B cell (primary cell): ENCODE data around the gene GMPR2. TPM values are rescaled to one million over a fixed set of nuclear protein-coding genes. Genes with fewer than 3 reads are reported as not detected.

ENCODE experiments used
- ATAC-seq: fragments of 200-7000 bp; cut with Tn5 transposase; one replicate; pipeline ENCODE4 v1.10.0; 2021; ENCODE audit warnings: low read depth, mild to moderate bottlenecking, moderate number of reproducible peaks, moderate library complexity
- CTCF ChIA-PET: fragments of 350-600 bp; sonication (Branson Sonifier 250); formaldehyde crosslinking; loops from one replicate; lab custom pipeline; 2021; ENCODE audit warnings: antibody characterized with exemption, inconsistent platforms; lab: Charles Lee
- POLR2A ChIA-PET: fragments of 350-600 bp; sonication (Branson Sonifier 250); formaldehyde crosslinking; loops from one replicate; lab custom pipeline; 2021; ENCODE audit warnings: antibody characterized with exemption; lab: Charles Lee
- DNase-seq: peaks from one replicate; pipeline ENCODE4 v3.0.0; 2013
- H2AFZ ChIP-seq: 2 replicates; pipeline ENCODE4 v1.6.1; 2012; ENCODE audit warnings: mild to moderate bottlenecking, low read depth, low read length; ENCODE audit not compliant: insufficient read depth, poor library complexity, severe bottlenecking
- H3K27ac ChIP-seq, 2 donors: 1 replicate in 1 of 2; 2 replicates in 1 of 2; pipeline ENCODE4 v1.5.1; 2012 to 2013; ENCODE audit warnings: low read length in 2 of 2, mild to moderate bottlenecking in 2 of 2, moderate library complexity in 1 of 2
- H3K27me3 ChIP-seq, 4 experiments: fragments of 200-600 bp in 1 of 4; sonication (generic) in 1 of 4; replicated peaks in 1 of 4; 1 replicate in 2 of 4; 2 replicates in 2 of 4; pipeline versions ENCODE4 v1.6.1 to v1.7.0; 2013 to 2016; ENCODE audit warnings: low read length in 3 of 4, mild to moderate bottlenecking in 2 of 4, mixed read lengths in 1 of 4, moderate library complexity in 1 of 4; ENCODE audit not compliant: insufficient read depth in 4 of 4, control insufficient read depth in 3 of 4; ENCODE audit errors: control extremely low read depth in 1 of 4
- H3K36me3 ChIP-seq, 2 experiments: replicated peaks in 1 of 2; 1 replicate in 1 of 2; 2 replicates in 1 of 2; pipeline versions ENCODE4 v1.6.1 to v1.7.1; 2013; ENCODE audit warnings: low read length in 1 of 2; ENCODE audit not compliant: insufficient read depth in 2 of 2, control insufficient read depth in 1 of 2; ENCODE audit errors: control extremely low read depth in 1 of 2, extremely low read depth in 1 of 2
- H3K4me1 ChIP-seq, 2 donors: fragments of 200-600 bp in 1 of 2; sonication (generic) in 1 of 2; 1 replicate in 1 of 2; 2 replicates in 1 of 2; pipeline versions ENCODE4 v1.5.1 to v1.6.1; 2013 to 2017; ENCODE audit warnings: low read length in 2 of 2; ENCODE audit not compliant: control insufficient read depth in 2 of 2, insufficient read depth in 2 of 2
- H3K4me2 ChIP-seq: replicated peaks from 2 replicates; pipeline ENCODE3; 2012; ENCODE audit warnings: mild to moderate bottlenecking, low read depth, low read length; ENCODE audit not compliant: poor library complexity, severe bottlenecking
- H3K4me3 ChIP-seq, 5 experiments: fragments of 200-600 bp in 1 of 5; sonication (generic) in 1 of 5; 1 replicate in 3 of 5; 2 replicates in 2 of 5; pipeline versions ENCODE4 v1.5.1 to v1.7.0; 2011 to 2016; ENCODE audit warnings: low read length in 4 of 5, mild to moderate bottlenecking in 4 of 5, low read depth in 2 of 5, control low read depth in 1 of 5, moderate library complexity in 1 of 5; ENCODE audit not compliant: insufficient read depth in 1 of 5; ENCODE audit errors: control extremely low read depth in 1 of 5, extremely low read depth in 1 of 5
- H3K79me2 ChIP-seq: fragments of 200-600 bp; sonication (generic); one replicate; pipeline ENCODE4 v1.6.0; 2016; ENCODE audit warnings: low read length; ENCODE audit not compliant: control insufficient read depth, insufficient read depth
- H3K9ac ChIP-seq: fragments of 200-600 bp; sonication (generic); 2 replicates; pipeline ENCODE4 v1.6.1; 2017; ENCODE audit warnings: mild to moderate bottlenecking, low read length, moderate library complexity
- H3K9me3 ChIP-seq, 3 donors: one replicate each; pipeline versions ENCODE4 v1.6.1 to v1.7.1; 2013; ENCODE audit warnings: low read length in 2 of 3; ENCODE audit not compliant: control insufficient read depth in 2 of 3, insufficient read depth in 1 of 3; ENCODE audit errors: control extremely low read depth in 1 of 3
- H4K20me1 ChIP-seq: 2 replicates; pipeline ENCODE4 v1.6.0; 2012; ENCODE audit warnings: mild to moderate bottlenecking, low read length; ENCODE audit not compliant: insufficient read depth, control insufficient read depth, poor library complexity, severe bottlenecking
- H3K27ac Mint-ChIP-seq: one replicate; pipeline ENCODE4 v1.8.0; 2021; ENCODE audit warnings: mixed read lengths
- H3K27me3 Mint-ChIP-seq: one replicate; pipeline ENCODE4 v1.8.0; 2021; ENCODE audit warnings: mixed read lengths
- H3K4me1 Mint-ChIP-seq: one replicate; pipeline ENCODE4 v1.8.0; 2021; ENCODE audit warnings: mixed read lengths
- H3K4me3 Mint-ChIP-seq: one replicate; pipeline ENCODE4 v1.8.0; 2021; ENCODE audit warnings: mixed read lengths
- H3K9me3 Mint-ChIP-seq: one replicate; pipeline ENCODE4 v1.8.0; 2022; ENCODE audit warnings: mixed read lengths; ENCODE audit not compliant: insufficient read depth
- CTCF ChIP-seq: fragments of 200-600 bp; IDR thresholded peaks from one replicate; pipeline ENCODE4 v1.8.0; 2022; ENCODE audit warnings: antibody characterized with exemption, mild to moderate bottlenecking
- EZH2 ChIP-seq: IDR thresholded peaks from 2 replicates; pipeline ENCODE4 v1.6.1; 2012; ENCODE audit warnings: borderline replicate concordance, low read depth, mild to moderate bottlenecking, moderate library complexity, low read length; ENCODE audit not compliant: insufficient read depth, poor library complexity, severe bottlenecking
- WGBS: methylation state at CpG from one replicate; pipeline ENCODE4 v1.1.5; 2013; ENCODE audit warnings: missing lambda C conversion rate; ENCODE audit not compliant: insufficient coverage; 5-methylcytosine and 5-hydroxymethylcytosine counted together
- intact Hi-C: fragments of 100-400 bp; cut with micrococcal nuclease; formaldehyde crosslinking; loops from one replicate; pipeline ENCODE4 v1.10.0; 2022
- polyA plus RNA-seq: library from polyadenylated mRNA; depleted of rRNA; stranded (reverse); fragments of >200 nt; gene quantifications from 2 replicates; pipeline ENCODE4 v1.2.3, GENCODE V29; 2012
- total RNA-seq, 2 donors: library from RNA; stranded (reverse); fragments of 120-200 nt in 1 of 2; gene quantifications; 1 replicate in 1 of 2; 2 replicates in 1 of 2; pipeline versions ENCODE4 v1.2.3 to v1.2.4, GENCODE V29; 2013 to 2022

GMPR2 gene
- total and polyA plus RNA-seq, 2 donors (not counting 1 experiment from before 2014, with no cell fraction given) = 39.7 to 58.7 TPM

GRCh38 chr14:24262821-24263733, 30.3 kb downstream of the GMPR2 start, which contains the start of gene TGM1:
TSS of gene TGM1 (minus strand) at chr14:24263177. CDS start at chr14:24262352, 825 bp downstream.
- Histone ChIP-seq H3K9ac (no peak within 1 kb of the TSS), H4K20me1 (no peaks in the 10 kb centered on the region), H3K9me3 (no peaks in the 10 kb centered on the region), H3K27me3 (no peaks in the 10 kb centered on the region), H3K4me1 (no peaks in the 10 kb centered on the region), H3K4me3 (no peak within 1 kb of the TSS), H3K4me2 (no peak within 1 kb of the TSS), H3K79me2 (no peaks in the 10 kb centered on the region), H2AFZ (no peak within 1 kb of the TSS), H3K36me3 (peaks cover 0 to 25% of the 10 kb centered on the region in 2 experiments), H3K27ac (no peak within 1 kb of the TSS)
- H3K27ac Mint-ChIP-seq = no peak within 1 kb of the TSS
- DNase-seq = no peak
- H3K4me1 Mint-ChIP-seq = no peaks in the 10 kb centered on the region
- H3K4me3 Mint-ChIP-seq = no peak within 1 kb of the TSS
- no peak for ATAC-seq
- intact Hi-C loops = no loop called here
- no peaks in the 10 kb centered on the region for H3K27me3 Mint-ChIP-seq
- 94% methylated on average over 12 of the region's 14 CpGs for WGBS
- ChIA-PET POLR2A (no interaction called here), CTCF (interaction anchor here (0.6 to 1.0 kb wide), 3 partner anchors 10 to 34 kb away, joined by 3 to 5 read pairs (median 3); no protein-coding TSS in a partner anchor)
- H3K9me3 Mint-ChIP-seq = no peaks in the 10 kb centered on the region
- TF ChIP-seq EZH2 (no peak), CTCF (no peak)

GRCh38 chr14:24263848-24264247, 31.1 kb downstream of the GMPR2 start:
- Mint-ChIP-seq H3K4me3 (no peak overlapping the region), H3K9me3 (no peaks in the 10 kb centered on the region), H3K4me1 (no peaks in the 10 kb centered on the region), H3K27me3 (no peaks in the 10 kb centered on the region), H3K27ac (no peak overlapping the region)
- H4K20me1 ChIP-seq = no peaks in the 10 kb centered on the region
- 100% methylated on average over 4 of the region's 6 CpGs for WGBS
- H3K4me1 ChIP-seq = no peaks in the 10 kb centered on the region
- H3K9ac ChIP-seq = no peak overlapping the region
- no peak overlapping the region for H3K4me3 ChIP-seq
- ChIA-PET POLR2A (no interaction called here), CTCF (interaction anchor here (0.6 to 1.0 kb wide), 3 partner anchors 9 to 33 kb away, joined by 3 to 5 read pairs (median 3); no protein-coding TSS in a partner anchor)
- DNase-seq = no peak
- intact Hi-C loops = no loop called here
- H3K27me3 ChIP-seq = no peaks in the 10 kb centered on the region
- no peaks in the 10 kb centered on the region for H3K9me3 ChIP-seq
- H3K36me3 ChIP-seq = peaks cover 0 to 31% of the 10 kb centered on the region in 2 experiments
- no peak for TF ChIP-seq EZH2
- no peak for TF ChIP-seq CTCF
- H3K79me2 ChIP-seq = no peaks in the 10 kb centered on the region
- no peak for ATAC-seq
- no peak overlapping the region for H3K27ac ChIP-seq
- no peak overlapping the region for H2AFZ ChIP-seq
- H3K4me2 ChIP-seq = no peak overlapping the region
